HK-2 (cell line): Measurements from ENCODE around the gene CHIT1.
A peak's percentile ranks its signal among the peaks of the same experiment; 100 is the strongest.

Experiments
- DNase-seq: peaks from one replicate; pipeline ENCODE4 v3.0.0-alpha.2; 2018; ENCODE audit not compliant: unreplicated experiment

Gene CHIT1

GRCh38 chr1:203188686-203189232 is 40.7 kb downstream of the CHIT1 start:
- DNase-seq: no peak

- no peak for DNase-seq
Measured at GRCh38 chr1:203187689-203188264, 41.7 kb downstream of the CHIT1 start.

GRCh38 chr1:203187304-203187685 is 42.2 kb downstream of the CHIT1 start:
- no peak for DNase-seq

GRCh38 chr1:203186446-203187303 is 42.8 kb downstream of the CHIT1 start, which contains the start of gene CHI3L1:
Gene CHI3L1 (minus strand): TSS chr1:203186704. CDS start chr1:203186623, 81 bp downstream.
- DNase-seq: no peak

GRCh38 chr1:203186091-203186445 is 43.4 kb downstream of the CHIT1 start:
- DNase-seq: no peak

GRCh38 chr1:203185585-203185984 is 43.9 kb downstream of the CHIT1 start:
- no peak for DNase-seq

- DNase-seq: no peak
Measured at GRCh38 chr1:203185061-203185461, 44.4 kb downstream of the CHIT1 start.

- DNase-seq: no peak
Measured at GRCh38 chr1:203184467-203184866, 45.0 kb downstream of the CHIT1 start.

GRCh38 chr1:203183828-203184227 is 45.6 kb downstream of the CHIT1 start:
- DNase-seq: no peak

GRCh38 chr1:203182387-203182953 is 47.0 kb downstream of the CHIT1 start:
- DNase-seq: no peak

GRCh38 chr1:203181586-203182386 is 47.7 kb downstream of the CHIT1 start:
- no peak for DNase-seq

GRCh38 chr1:203180611-203181330 is 48.7 kb downstream of the CHIT1 start:
- no peak for DNase-seq

GRCh38 chr1:203179667-203180005 is 49.8 kb downstream of the CHIT1 start:
- no peak for DNase-seq

- no peak for DNase-seq
Measured at GRCh38 chr1:203178821-203179666, 50.4 kb downstream of the CHIT1 start.

- peak; percentile 49 for DNase-seq
Measured at GRCh38 chr1:203178083-203178482, 51.4 kb downstream of the CHIT1 start.

- peak; percentile 79 for DNase-seq
Measured at GRCh38 chr1:203177470-203178039, 51.9 kb downstream of the CHIT1 start.

- no peak for DNase-seq
Measured at GRCh38 chr1:203177036-203177405, 52.5 kb downstream of the CHIT1 start.

GRCh38 chr1:203176273-203177035 is 53.0 kb downstream of the CHIT1 start:
- DNase-seq: no peak

GRCh38 chr1:203175827-203176241 is 53.6 kb downstream of the CHIT1 start:
- DNase-seq: no peak
